GM12878 (cell line): ENCODE results near the gene INO80B. TPM values are rescaled to one million over a fixed set of nuclear protein-coding genes. Genes with fewer than 3 reads are reported as not detected.

Experiments used
- BCL3 ChIP-seq: IDR thresholded peaks from 2 replicates; pipeline ENCODE4 v1.6.1; 2011; ENCODE audit warnings: borderline replicate concordance, low read depth, mild to moderate bottlenecking, moderate library complexity, low read length; ENCODE audit not compliant: insufficient read depth, poor library complexity, severe bottlenecking
- BMI1 ChIP-seq: fragments of 450-650 bp; IDR thresholded peaks from 2 replicates; pipeline ENCODE4 v1.6.1; 2016; ENCODE audit warnings: mild to moderate bottlenecking, moderate library complexity, borderline replicate concordance
- DPF2 ChIP-seq: fragments of 450-650 bp; IDR thresholded peaks from 2 replicates; pipeline ENCODE4 v1.6.1; 2017; ENCODE audit warnings: mild to moderate bottlenecking
- FOS ChIP-seq: IDR thresholded peaks from 3 replicates; pipeline ENCODE4 v1.6.1; 2011; ENCODE audit warnings: borderline replicate concordance; ENCODE audit not compliant: insufficient read length; ENCODE audit errors: extremely low read depth
- MEF2B ChIP-seq: fragments of 450-650 bp; IDR thresholded peaks from 2 replicates; pipeline ENCODE4 v1.6.1; 2018; ENCODE audit warnings: mild to moderate bottlenecking, moderate library complexity; ENCODE audit not compliant: partially characterized antibody, poor library complexity, severe bottlenecking
- NBN ChIP-seq: fragments of 450-650 bp; IDR thresholded peaks from 2 replicates; pipeline ENCODE4 v1.6.1; 2016
- NR2F1 ChIP-seq: fragments of 450-650 bp; conservative IDR thresholded peaks from 2 replicates; pipeline ENCODE4 v1.6.1; 2017; ENCODE audit warnings: mild to moderate bottlenecking
- PAX8 ChIP-seq: fragments of 450-650 bp; IDR thresholded peaks from 2 replicates; pipeline ENCODE4 v1.6.1; 2017; ENCODE audit warnings: mild to moderate bottlenecking, moderate library complexity
- POLR2AphosphoS5 ChIP-seq: IDR thresholded peaks from 2 replicates; pipeline ENCODE4 v1.6.1; 2011; ENCODE audit warnings: mild to moderate bottlenecking, low read length, inconsistent platforms
- RELA ChIP-seq: fragments of 450-650 bp; IDR thresholded peaks from 2 replicates; pipeline ENCODE4 v1.8.0; 2014; ENCODE audit warnings: borderline replicate concordance; ENCODE audit not compliant: partially characterized antibody
- RELB ChIP-seq: fragments of 450-650 bp; IDR thresholded peaks from 2 replicates; pipeline ENCODE4 v1.6.1; 2017; ENCODE audit warnings: low read depth, mild to moderate bottlenecking, moderate library complexity
- SIN3A ChIP-seq: IDR thresholded peaks from 2 replicates; pipeline ENCODE4 v1.6.1; 2012; ENCODE audit warnings: low read depth, low read length, improper control_type of control experiment
- TCF12 ChIP-seq: IDR thresholded peaks from 2 replicates; pipeline ENCODE4 v1.6.1; 2011; ENCODE audit warnings: low read depth, mild to moderate bottlenecking, low read length
- ZBTB33 ChIP-seq: fragments of 450-650 bp; IDR thresholded peaks from 2 replicates; pipeline ENCODE4 v1.6.1; 2017; ENCODE audit warnings: mild to moderate bottlenecking
- ZBTB40 ChIP-seq: fragments of 450-650 bp; IDR thresholded peaks from 2 replicates; pipeline ENCODE4 v1.6.1; 2016; ENCODE audit warnings: mild to moderate bottlenecking, moderate library complexity, borderline replicate concordance
- ZNF592 ChIP-seq: fragments of 450-650 bp; IDR thresholded peaks from 2 replicates; pipeline ENCODE4 v1.6.1; 2017; ENCODE audit warnings: mild to moderate bottlenecking, moderate library complexity
- polyA plus RNA-seq, 11 experiments: library from polyadenylated mRNA; depleted of rRNA in 4 of 11; unstranded in 6 of 11; stranded (reverse) in 5 of 11; fragments of >200 nt; fragmentation: Nextera tagmentation in 4 of 11; fragmentation: Illumina TruSeq in 1 of 11; extraction: Ambion mirVana in 4 of 11; extraction: Trizol in 1 of 11; gene quantifications; 1 replicate in 1 of 11; 2 replicates in 10 of 11; pipeline versions ENCODE4 v1.2.1 to v1.2.3, GENCODE V29; 2011 to 2016; ENCODE audit warnings: inconsistent platforms in 2 of 11, missing spikeins in 2 of 11, low read depth in 1 of 11
- total RNA-seq, 4 experiments: library from RNA; depleted of rRNA in 3 of 4; stranded (reverse); fragments of >200 nt in 3 of 4; fragmentation: Illumina TruSeq in 1 of 4; extraction: Trizol in 1 of 4; gene quantifications; 2 replicates each; pipeline versions ENCODE4 v1.2.1 to v1.2.3, GENCODE V29; 2013 to 2021

INO80B gene
- total and polyA plus RNA-seq, 10 of the 15 experiments (the other 5 are each of a cell fraction or from before 2014, with no cell fraction given): 1.3 to 26.7 (median 11.1) TPM

GRCh38 chr2:74440378-74441169 lies 14.3 kb upstream of the INO80B start (continued):
- TF ChIP-seq ZNF592 (no peak), ZBTB33 (no peak), FOS (no peak), SIN3A (no peak), MEF2B (peak; percentile 56), BMI1 (no peak), TCF12 (peak; percentile 83), RELB (no peak), RELA (no peak), NR2F1 (no peak), ZBTB40 (no peak), POLR2AphosphoS5 (peak; percentile 54; the same call in 1 of the 2 replicates), BCL3 (no peak), NBN (peak; percentile 63; the same call in 1 of the 2 replicates), DPF2 (peak; percentile 57; the same call in 1 of the 2 replicates), PAX8 (no peak)
